NCI-H2081 (cell line): ENCODE data around the gene DUOX2.
"Not testable (repeated sequence)": the region's sequence is repeated elsewhere in the genome, so short reads cannot be mapped to it uniquely, and the experiment has no call there.

Source experiments
- DNase-seq, 2 experiments: peaks; one replicate each; lab custom pipeline; 2025; lab: John Stamatoyannopoulos, UW

The DUOX2 gene

DNA sequence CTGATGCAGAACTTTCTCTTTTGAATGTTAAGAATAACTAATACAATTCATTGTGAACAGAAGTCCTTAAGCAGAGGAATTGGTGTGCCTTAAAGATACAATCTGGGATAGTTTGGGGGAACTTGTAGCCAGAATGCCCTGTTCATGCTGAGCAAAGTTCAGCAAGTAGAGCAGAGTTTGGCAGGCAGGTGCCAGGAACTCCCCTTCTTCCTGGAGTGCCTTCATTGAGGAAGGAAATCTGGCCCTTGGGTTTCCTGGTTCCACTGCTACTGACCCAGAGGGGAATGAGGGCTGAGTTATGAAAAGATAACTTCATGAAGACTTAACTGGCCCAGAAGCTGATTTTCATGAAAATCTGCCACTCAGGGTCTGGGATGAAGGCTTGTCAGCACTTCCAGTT lies 40.4 kb downstream of the DUOX2 start:
- DNase-seq, result not testable (repeated sequence)

DNA sequence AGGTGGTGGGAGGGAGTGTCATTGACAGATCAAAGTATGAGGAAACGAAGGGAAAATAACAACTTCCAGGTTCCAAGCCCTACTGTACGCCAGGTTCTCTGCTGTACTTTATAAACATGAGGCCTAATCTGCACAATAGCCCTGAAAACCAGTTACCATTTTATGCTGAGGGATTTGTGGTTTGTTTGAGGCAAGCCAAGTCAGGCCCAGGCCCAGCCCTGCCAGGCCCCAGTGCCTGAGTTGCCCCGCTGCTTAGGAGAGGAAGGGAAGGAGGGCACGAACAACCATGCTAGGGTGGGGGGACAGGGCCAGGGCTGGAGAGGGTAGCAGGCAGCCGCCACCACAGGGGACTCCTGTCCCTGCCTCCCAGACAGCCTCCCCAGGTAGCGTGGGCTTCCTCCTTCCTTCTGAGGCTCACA lies 44.0 kb downstream of the DUOX2 start:
- DNase-seq, result not testable (repeated sequence)

DNA sequence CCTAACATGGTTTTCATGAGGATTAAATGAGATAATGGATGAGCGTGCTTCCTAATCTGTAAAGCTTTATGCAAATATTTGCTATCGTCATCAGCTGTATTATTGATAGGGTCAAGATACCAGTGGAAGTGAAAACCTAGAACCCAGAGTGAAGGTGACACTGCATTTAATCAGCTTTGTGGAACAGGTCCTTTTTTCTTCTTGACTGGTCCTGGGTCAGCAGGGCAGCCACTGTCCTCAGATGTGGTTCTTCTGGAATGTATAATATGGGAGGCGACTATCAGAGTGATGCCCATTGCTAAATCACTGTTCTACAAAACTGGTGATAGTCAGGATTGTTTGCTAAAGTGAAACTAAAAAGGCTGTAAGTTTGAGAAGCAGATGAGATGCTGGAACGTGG lies 49.6 kb downstream of the DUOX2 start:
- no peak for DNase-seq

DNA sequence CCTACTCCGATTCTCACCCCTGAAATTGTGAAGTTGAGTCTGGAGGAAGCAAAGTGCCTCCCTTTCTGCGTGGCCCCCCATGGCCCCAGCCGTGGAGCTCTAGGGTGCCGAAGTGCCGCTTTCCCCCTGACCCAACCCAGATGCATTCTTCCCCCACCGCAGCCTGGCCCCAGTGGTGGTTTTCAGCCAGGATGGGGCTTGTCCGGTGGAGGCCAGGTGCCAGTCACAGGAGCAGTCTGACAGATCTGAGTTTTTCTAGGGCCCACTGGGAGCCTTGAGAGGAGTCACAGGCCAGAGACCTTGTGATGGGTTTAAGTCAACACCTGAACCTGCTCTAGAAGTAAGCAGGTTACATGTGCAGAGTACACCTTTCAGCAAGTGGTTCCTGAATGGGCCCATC lies 51.7 kb downstream of the DUOX2 start:
- not testable (repeated sequence) for DNase-seq

DNA sequence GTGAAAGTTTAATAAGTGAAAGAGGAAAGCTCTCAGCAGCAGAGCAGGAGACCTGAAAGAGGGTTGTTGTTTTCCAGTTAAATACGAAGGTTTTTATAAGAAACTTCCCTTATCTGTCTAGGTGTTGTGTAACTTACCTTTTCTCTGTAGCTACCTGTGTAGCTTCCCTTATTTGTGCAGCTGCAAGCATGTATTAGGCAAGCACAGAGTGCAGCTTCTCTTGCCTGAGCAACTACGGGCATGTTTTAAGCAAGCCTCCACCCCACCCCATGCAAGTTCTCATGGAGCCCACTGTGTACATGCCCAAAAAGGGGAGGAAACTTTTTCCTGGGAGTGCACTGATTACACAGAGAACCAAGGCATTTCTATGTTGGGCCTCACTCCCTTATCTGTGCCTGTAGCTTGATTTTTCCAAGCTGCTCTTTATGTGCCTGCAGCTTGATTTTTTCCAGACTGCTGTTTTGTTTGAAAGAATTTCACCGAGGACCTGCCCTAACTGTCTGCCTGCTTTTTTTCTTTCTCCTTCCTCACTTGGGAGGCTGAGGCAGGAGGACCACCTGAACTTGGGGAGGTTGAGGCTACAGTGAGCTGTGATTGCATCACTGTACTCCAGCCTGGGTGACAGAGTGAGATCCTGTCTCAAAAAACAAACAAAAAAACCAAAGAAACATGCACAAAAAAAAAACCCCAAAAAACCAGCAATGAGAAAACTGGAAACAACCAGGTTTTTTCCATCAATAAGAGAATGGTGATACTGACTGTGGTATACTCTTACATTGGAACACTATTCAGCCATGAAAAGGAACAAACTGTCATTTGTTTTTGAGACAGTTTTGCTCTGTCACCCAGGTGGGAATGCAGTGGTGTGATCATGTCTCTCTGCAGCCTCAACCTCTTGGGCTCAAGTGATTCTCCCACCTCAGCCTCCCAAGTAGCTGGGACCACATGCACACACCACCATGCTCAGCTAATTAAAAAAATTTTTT lies 55.0 kb downstream of the DUOX2 start:
- not testable (repeated sequence) for DNase-seq

DNA sequence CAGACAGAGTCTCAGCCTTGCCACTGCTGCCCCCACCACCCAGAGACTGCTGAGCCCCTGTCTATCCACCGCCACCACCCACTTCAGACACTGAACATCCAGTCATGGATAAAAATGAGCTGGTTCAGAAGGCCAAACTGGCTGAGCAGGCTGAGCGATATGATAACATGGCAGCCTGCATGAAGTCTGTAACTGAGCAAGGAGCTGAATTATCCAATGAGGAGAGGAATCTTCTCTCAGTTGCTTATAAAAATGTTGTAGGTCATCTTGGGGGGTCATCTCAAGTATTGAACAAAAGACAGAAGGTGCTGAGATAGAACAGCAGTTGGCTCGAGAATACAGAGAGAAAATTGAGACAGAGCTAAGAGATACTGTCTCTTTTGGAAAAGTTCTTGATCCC lies 61.3 kb downstream of the DUOX2 start:
- not testable (repeated sequence) for DNase-seq

DNA sequence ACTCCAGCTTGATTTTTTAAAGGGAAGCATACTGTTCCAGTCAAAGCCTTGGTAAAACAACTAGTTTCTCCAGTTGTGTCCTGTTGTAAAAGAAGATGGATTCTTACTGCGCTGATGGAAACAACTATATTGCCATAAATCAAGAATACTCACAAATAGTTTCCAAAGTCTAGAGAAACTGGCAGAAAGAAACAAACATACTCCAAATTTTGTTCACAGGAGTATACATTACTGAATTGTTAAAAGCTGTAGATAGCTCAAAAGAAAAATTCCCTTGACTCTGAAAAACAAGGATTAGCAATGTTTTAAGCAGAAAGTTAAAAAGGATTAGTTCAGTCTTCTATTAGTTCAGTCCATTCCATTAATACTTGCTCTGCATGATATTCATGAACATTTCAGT lies 63.4 kb downstream of the DUOX2 start:
- no peak for DNase-seq

DNA sequence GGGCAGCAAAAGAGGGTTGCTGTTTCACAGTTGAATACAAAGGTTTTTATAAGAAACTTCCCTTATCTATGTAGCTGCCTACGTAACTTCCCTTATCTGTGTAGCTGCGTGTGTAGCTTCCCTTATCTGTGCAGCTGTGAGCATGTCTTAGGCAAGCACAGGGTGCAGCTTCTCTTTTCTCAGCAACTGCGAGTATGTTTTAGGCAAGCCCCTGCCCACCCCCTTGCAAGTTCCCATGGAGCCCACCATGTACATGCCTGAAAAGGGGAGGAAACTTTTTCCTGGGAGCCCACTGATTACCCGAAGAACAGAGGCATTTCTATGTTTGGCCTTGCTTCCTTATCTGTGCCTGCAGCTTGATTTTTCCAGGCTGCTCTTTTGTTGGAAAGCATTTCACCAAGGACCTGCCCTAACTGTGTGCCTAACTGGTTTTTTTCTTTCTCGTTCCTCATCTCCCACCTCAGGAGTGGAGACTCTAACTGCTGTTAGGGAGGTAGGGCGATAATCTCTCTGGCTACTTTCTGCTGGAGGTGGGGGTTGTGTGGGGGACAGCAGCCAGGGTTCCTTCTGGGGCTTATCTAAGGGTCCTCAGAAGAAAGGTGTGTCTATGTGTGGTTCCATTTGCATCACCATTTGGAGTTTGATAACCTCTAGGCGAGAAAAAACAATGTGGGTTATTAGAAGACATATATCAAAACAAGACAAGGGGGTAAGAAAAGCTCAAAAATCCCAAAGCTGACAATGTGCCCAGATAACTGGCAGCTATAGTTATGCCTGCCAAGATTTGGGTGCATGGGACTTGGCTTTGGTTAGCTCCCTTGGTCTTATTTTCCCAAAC lies 65.0 kb downstream of the DUOX2 start:
- no peak for DNase-seq

DNA sequence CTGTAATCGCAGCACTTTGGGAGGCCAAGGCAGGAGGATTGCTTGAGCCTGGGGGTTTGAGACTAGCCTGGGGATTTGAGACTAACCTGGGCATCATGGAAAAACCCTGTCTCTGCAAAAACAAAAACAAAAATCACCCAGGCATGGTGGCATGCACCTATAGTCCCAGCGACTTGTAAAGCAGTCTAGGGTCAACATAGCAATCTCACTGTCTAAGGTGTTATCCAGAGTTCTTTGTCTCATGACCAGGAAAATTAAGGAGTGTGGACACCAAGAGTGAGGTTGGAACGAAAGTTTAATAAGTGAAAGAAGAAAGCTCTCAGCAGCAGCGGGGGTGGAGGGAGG lies 65.6 kb downstream of the DUOX2 start:
- not testable (repeated sequence) for DNase-seq

DNA sequence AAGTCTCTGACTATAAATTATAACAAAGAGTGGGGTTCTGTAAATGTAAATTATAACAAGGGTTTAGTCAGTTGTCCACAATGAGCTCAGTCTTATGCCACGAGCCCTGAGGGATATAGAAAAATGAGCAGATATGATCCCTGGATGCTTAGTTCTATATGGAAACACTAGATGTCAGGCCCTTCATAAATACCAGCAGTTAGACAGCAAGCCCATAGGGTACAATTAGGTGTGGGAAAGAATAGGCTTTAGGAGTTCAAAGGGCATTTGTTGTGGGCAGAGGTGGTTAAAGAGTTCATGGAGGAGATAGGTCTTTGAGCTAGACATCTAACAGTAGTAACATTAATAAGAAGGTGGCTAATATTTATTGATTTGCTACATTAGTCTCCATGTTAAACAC lies 69.7 kb downstream of the DUOX2 start:
- not testable (repeated sequence) for DNase-seq

DNA sequence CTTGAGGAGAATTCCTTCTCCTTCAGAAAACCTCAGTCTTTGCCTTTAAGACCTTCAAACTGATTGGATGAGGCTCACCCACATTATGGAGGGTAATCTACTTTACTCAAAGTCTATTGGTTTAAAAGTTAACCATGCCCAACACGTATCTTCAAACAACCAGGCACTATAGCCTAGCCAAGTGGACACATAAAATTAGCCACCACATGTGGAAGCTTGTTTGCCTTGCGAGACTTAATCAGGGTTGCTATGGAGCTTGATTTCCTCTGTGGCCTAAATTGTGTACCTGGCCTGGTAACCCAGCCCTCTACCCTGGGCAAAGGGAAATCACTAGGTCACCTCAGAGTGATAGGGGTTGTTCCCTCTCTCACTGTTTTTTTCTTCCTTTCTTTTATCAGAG lies 71.1 kb downstream of the DUOX2 start:
- not testable (repeated sequence) for DNase-seq
